IMR-90 (cell line): ENCODE results near the gene ACTR3C. TPM values are rescaled to one million over a fixed set of nuclear protein-coding genes. Genes with fewer than 3 reads are reported as not detected.
A peak's percentile ranks its signal among the peaks of the same experiment; 100 is the strongest.

Experiments used
- ATAC-seq: fragments of 200-7000 bp; cut with Tn5 transposase; 2 replicates; pipeline ENCODE4 v1.9.1; 2020; ENCODE audit warnings: low read depth, mild to moderate bottlenecking, moderate library complexity
- BruUV-seq: library from RNA; stranded (reverse); fragments of 400-500 nt; replicated peaks from 2 replicates; lab custom pipeline; 2021; lab: Mats Ljungman, UMichigan
- CTCF ChIA-PET: fragments of 300-600 bp; formaldehyde crosslinking; extraction: SDS; loops from one replicate; lab custom pipeline; 2021; ENCODE audit warnings: antibody characterized with exemption; lab: Yijun Ruan, JAX
- POLR2A ChIA-PET: fragments of 300-600 bp; sonication (Branson Sonifier 250); formaldehyde crosslinking; loops from one replicate; lab custom pipeline; 2022; ENCODE audit warnings: antibody characterized with exemption; ENCODE audit not compliant: unreplicated experiment; lab: Charles Lee
- DNase-seq: peaks from one replicate; pipeline ENCODE4 v3.0.0; 2013
- H2AFZ ChIP-seq: replicated peaks from 2 replicates; pipeline ENCODE3; 2013; ENCODE audit warnings: low read length, mild to moderate bottlenecking; ENCODE audit not compliant: poor library complexity
- H2AK5ac ChIP-seq: 2 replicates; pipeline ENCODE4 v1.6.1; 2013; ENCODE audit warnings: low read depth, low read length, inconsistent platforms
- H2AK9ac ChIP-seq: replicated peaks from 2 replicates; pipeline ENCODE3; 2013; ENCODE audit warnings: mild to moderate bottlenecking, low read depth, low read length, moderate library complexity; ENCODE audit not compliant: poor library complexity
- H2BK120ac ChIP-seq: 2 replicates; pipeline ENCODE4 v1.6.1; 2013; ENCODE audit warnings: low read depth, low read length, inconsistent platforms
- H2BK15ac ChIP-seq: 3 replicates; pipeline ENCODE4 v1.6.1; 2013; ENCODE audit warnings: low read depth, low read length, inconsistent platforms
- H2BK20ac ChIP-seq: 2 replicates; pipeline ENCODE4 v1.6.1; 2013; ENCODE audit warnings: low read depth, mild to moderate bottlenecking, inconsistent platforms, low read length, moderate library complexity
- H2BK5ac ChIP-seq: 2 replicates; pipeline ENCODE4 v1.6.1; 2013; ENCODE audit warnings: mild to moderate bottlenecking, low read depth, low read length, inconsistent platforms; ENCODE audit not compliant: poor library complexity, severe bottlenecking
- H3K14ac ChIP-seq: replicated peaks from 2 replicates; pipeline ENCODE4 v1.6.1; 2013; ENCODE audit warnings: low read depth, low read length, inconsistent platforms
- H3K18ac ChIP-seq: 2 replicates; pipeline ENCODE4 v1.6.1; 2013; ENCODE audit warnings: low read depth, low read length, control low read depth
- H3K23ac ChIP-seq: 2 replicates; pipeline ENCODE4 v1.6.1; 2013; ENCODE audit warnings: low read depth, low read length, inconsistent platforms
- H3K27ac ChIP-seq: 2 replicates; pipeline ENCODE4 v1.5.1; 2013; ENCODE audit warnings: mild to moderate bottlenecking, control low read depth, low read length; ENCODE audit not compliant: insufficient read depth
- H3K27me3 ChIP-seq: 2 replicates; pipeline ENCODE4 v1.6.1; 2013; ENCODE audit warnings: low read length; ENCODE audit not compliant: control insufficient read depth, insufficient read depth
- H3K36me3 ChIP-seq: 2 replicates; pipeline ENCODE4 v1.6.1; 2013; ENCODE audit warnings: low read length, mixed read lengths; ENCODE audit not compliant: control insufficient read depth, insufficient read depth
- H3K4ac ChIP-seq: 2 replicates; pipeline ENCODE4 v1.6.1; 2013; ENCODE audit warnings: low read depth, low read length, inconsistent platforms
- H3K4me1 ChIP-seq: 2 replicates; pipeline ENCODE4 v1.6.1; 2013; ENCODE audit warnings: low read length, mixed read lengths; ENCODE audit not compliant: control insufficient read depth, insufficient read depth
- H3K4me2 ChIP-seq: 2 replicates; pipeline ENCODE4 v1.6.1; 2013; ENCODE audit warnings: low read depth, mild to moderate bottlenecking, control low read depth, low read length, moderate library complexity
- H3K4me3 ChIP-seq: 2 replicates; pipeline ENCODE4 v1.5.1; 2013; ENCODE audit warnings: low read depth, mild to moderate bottlenecking, control low read depth, low read length, moderate library complexity; ENCODE audit not compliant: insufficient read depth
- H3K56ac ChIP-seq: 2 replicates; pipeline ENCODE4 v1.6.1; 2013; ENCODE audit warnings: low read length, inconsistent platforms; ENCODE audit not compliant: insufficient read depth; ENCODE audit errors: extremely low read depth
- H3K79me1 ChIP-seq, 2 experiments: 2 replicates each; pipeline ENCODE4 v1.6.1; 2013; ENCODE audit warnings: low read length in 2 of 2, inconsistent platforms in 1 of 2, low read depth in 1 of 2
- H3K9ac ChIP-seq: 2 replicates; pipeline ENCODE4 v1.6.1; 2013; ENCODE audit warnings: low read depth, low read length, control low read depth
- H3K9me1 ChIP-seq: 2 replicates; pipeline ENCODE4 v1.6.1; 2013; ENCODE audit warnings: low read length, inconsistent platforms; ENCODE audit not compliant: insufficient read depth
- H3K9me3 ChIP-seq: 2 replicates; pipeline ENCODE4 v1.6.1; 2013; ENCODE audit warnings: low read length; ENCODE audit not compliant: control insufficient read depth, insufficient read depth
- H4K20me1 ChIP-seq: 2 replicates; pipeline ENCODE4 v1.6.1; 2013; ENCODE audit warnings: low read length, inconsistent platforms; ENCODE audit not compliant: insufficient read depth
- H4K5ac ChIP-seq: 2 replicates; pipeline ENCODE4 v1.6.1; 2013; ENCODE audit warnings: mild to moderate bottlenecking, low read depth, low read length, control low read depth
- H4K8ac ChIP-seq, 2 experiments: 2 replicates each; pipeline ENCODE4 v1.6.1; 2013; ENCODE audit warnings: low read depth in 2 of 2, low read length in 2 of 2, control low read depth in 1 of 2, inconsistent platforms in 1 of 2
- H4K91ac ChIP-seq: 2 replicates; pipeline ENCODE4 v1.6.1; 2013; ENCODE audit warnings: low read depth, low read length, inconsistent platforms; ENCODE audit not compliant: insufficient read depth
- BHLHE40 ChIP-seq: fragments of 150-350 bp; IDR thresholded peaks from 2 replicates; pipeline ENCODE4 v1.6.1; 2016; ENCODE audit warnings: mild to moderate bottlenecking, low read depth, low read length
- CHD1 ChIP-seq: IDR thresholded peaks from 2 replicates; pipeline ENCODE4 v1.6.1; 2012; ENCODE audit warnings: low read depth, low read length, improper control_type of control experiment
- FOS ChIP-seq: fragments of 150-350 bp; IDR thresholded peaks from 2 replicates; pipeline ENCODE4 v1.6.1; 2016; ENCODE audit warnings: low read depth, low read length
- MXI1 ChIP-seq: IDR thresholded peaks from 2 replicates; pipeline ENCODE4 v1.6.1; 2012; ENCODE audit warnings: low read depth, mild to moderate bottlenecking, low read length, moderate library complexity, borderline replicate concordance
- POLR2A ChIP-seq: IDR thresholded peaks from 2 replicates; pipeline ENCODE4 v1.6.1; 2012; ENCODE audit warnings: mild to moderate bottlenecking, low read depth, low read length
- RAD21 ChIP-seq: IDR thresholded peaks from 2 replicates; pipeline ENCODE4 v1.6.1; 2012; ENCODE audit warnings: low read length, improper control_type of control experiment
- RCOR1 ChIP-seq: IDR thresholded peaks from 2 replicates; pipeline ENCODE4 v1.6.1; 2012; ENCODE audit warnings: mild to moderate bottlenecking, low read length, improper control_type of control experiment; ENCODE audit not compliant: insufficient replicate concordance
- RFX5 ChIP-seq: IDR thresholded peaks from 2 replicates; pipeline ENCODE4 v1.8.0; 2012; ENCODE audit warnings: low read depth, mild to moderate bottlenecking, low read length, moderate library complexity
- SMC3 ChIP-seq: fragments of 150-350 bp; IDR thresholded peaks from 2 replicates; pipeline ENCODE4 v1.6.1; 2016; ENCODE audit warnings: low read depth, mild to moderate bottlenecking, antibody characterized with exemption, low read length, moderate library complexity
- WGBS, 2 experiments: methylation state at CpG; one replicate each; pipeline versions ENCODE4 v1.1.5 to v1.1.7; 2013; ENCODE audit warnings: missing lambda C conversion rate in 2 of 2; ENCODE audit not compliant: insufficient read length in 1 of 2; ENCODE audit errors: extremely low coverage in 2 of 2; 5-methylcytosine and 5-hydroxymethylcytosine counted together
- dilution Hi-C: fragments of 300-500 bp; cut with HindIII; formaldehyde crosslinking; loops from one replicate; pipeline ENCODE4 v1.14.3; 2018; ENCODE audit warnings: low sequenced_read_pairs; ENCODE audit not compliant: unreplicated experiment
- in situ Hi-C: fragments of 300-500 bp; cut with MboI; formaldehyde crosslinking; loops from 3 replicates; pipeline ENCODE4 v1.14.3; 2019; ENCODE audit warnings: low sequenced_read_pairs, inconsistent platforms, mixed read lengths
- intact Hi-C: fragments of 100-400 bp; cut with micrococcal nuclease; formaldehyde crosslinking; loops from 2 replicates; pipeline ENCODE4 v1.10.0; 2022
- polyA plus RNA-seq, 3 experiments: library from polyadenylated mRNA; depleted of rRNA; stranded (reverse); fragments of >200 nt; gene quantifications; 2 replicates each; pipeline ENCODE4 v1.2.3, GENCODE V29; 2012; ENCODE audit warnings: low replicate concordance in 1 of 3
- total RNA-seq: library from RNA; depleted of rRNA; stranded (reverse); fragments of >200 nt; gene quantifications from 2 replicates; pipeline ENCODE4 v1.2.3, GENCODE V29; 2012
- TF ChIP-seq, protein P1 (sequence below): conservative IDR thresholded peaks from 2 replicates; pipeline ENCODE4 v1.5.1; 2012; ENCODE audit warnings: mild to moderate bottlenecking, low read depth, low read length, improper control_type of control experiment
- TF ChIP-seq, protein P2 (sequence below): fragments of 150-350 bp; IDR thresholded peaks from 2 replicates; pipeline ENCODE4 v1.6.1; 2016; ENCODE audit warnings: low read depth, mild to moderate bottlenecking, low read length, moderate library complexity, borderline replicate concordance

Gene ACTR3C
- total and polyA plus RNA-seq, 2 of the 4 experiments (the other 2 are of a cell fraction): not detected

DNA sequence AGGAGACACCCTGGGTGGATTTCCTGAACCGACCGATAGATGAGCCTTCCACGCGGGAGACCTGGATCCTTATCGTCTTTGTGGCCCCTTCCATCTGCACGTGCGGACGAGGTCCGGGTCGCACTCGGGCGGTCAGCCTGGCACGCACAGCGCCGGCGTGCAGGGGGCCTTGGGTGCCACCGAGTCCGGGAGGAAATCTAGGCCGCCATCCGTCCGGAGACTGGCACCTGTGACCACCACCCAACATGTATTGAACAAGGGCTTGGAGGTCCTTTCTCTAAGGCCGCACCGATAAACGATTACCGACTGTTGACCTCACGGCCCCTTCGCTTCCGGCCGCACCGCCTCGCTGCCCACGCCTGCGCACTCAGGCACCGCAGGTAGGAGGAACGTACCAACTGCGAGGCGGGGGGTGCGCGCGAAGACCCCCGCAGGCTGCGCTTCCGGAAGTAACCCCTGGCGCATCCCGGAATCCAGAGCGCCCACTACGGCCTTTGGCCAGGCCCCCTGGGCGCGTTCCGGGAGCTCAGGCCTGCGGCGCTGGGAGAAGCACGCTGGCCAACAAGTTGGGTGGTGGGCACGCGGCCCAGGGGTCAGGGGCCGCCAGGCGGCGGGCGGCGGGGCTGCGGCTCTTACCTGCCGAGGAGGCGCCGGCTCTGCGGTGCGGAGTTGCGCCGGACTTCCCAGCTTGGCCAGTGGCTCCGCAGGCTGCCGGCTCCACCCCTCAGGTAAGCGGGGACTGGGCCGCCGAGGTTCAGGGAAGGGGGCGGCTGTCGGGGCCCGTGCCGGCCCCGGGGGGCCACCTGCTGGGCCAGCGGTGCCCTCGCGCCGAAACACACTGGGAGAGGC, at the start of gene ACTR3C, which contains the start of gene LRRC61 (continued):
- no peak for TF ChIP-seq SMC3
- TF ChIP-seq FOS: no peak
- no peak for TF ChIP-seq BHLHE40
- TF ChIP-seq RAD21: no peak

DNA sequence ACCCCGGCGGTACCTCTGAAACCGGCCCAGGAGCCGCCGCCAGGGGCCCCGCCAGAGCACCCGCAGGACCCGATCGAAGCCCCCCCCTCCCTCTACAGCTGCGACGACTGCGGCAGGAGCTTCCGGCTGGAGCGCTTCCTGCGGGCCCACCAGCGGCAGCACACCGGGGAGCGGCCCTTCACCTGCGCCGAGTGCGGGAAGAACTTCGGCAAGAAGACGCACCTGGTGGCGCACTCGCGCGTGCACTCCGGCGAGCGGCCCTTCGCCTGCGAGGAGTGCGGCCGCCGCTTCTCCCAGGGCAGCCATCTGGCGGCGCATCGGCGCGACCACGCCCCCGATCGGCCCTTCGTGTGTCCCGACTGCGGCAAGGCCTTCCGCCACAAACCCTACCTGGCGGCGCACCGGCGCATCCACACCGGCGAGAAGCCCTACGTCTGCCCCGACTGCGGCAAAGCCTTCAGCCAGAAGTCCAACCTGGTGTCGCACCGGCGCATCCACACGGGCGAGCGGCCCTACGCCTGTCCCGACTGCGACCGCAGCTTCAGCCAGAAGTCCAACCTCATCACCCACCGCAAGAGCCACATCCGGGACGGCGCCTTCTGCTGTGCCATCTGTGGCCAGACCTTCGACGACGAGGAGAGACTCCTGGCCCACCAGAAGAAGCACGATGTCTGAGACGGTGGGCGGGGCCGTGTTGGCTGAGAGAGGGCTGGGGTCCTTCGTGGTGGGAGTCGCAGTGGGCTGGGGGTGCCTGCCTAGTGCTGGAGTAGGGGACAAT, 49.1 kb upstream of the ACTR3C start:
- Histone ChIP-seq H2BK5ac (no peak overlapping the region), H3K27ac (no peak overlapping the region), H2BK15ac (no peak overlapping the region), H4K5ac (no peak overlapping the region), H3K9me3 (no peaks in the 10 kb centered on the region), H2BK120ac (no peak overlapping the region), H3K27me3 (no peaks in the 10 kb centered on the region), H4K91ac (no peak overlapping the region), H3K4me1 (peaks cover 18% of the 10 kb centered on the region), H3K36me3 (peaks cover 38% of the 10 kb centered on the region), H3K9me1 (peaks cover 2% of the 10 kb centered on the region; the same call in 1 of the 2 replicates), H3K56ac (no peak overlapping the region), H2AK5ac (no peak overlapping the region), H3K4ac (no peak overlapping the region), H2AK9ac (peak overlapping the region; percentile 66), H4K8ac (no peak overlapping the region), H2AFZ (no peak overlapping the region), H3K23ac (no peak overlapping the region), H3K4me2 (no peak overlapping the region), H3K14ac (no peak overlapping the region), H3K4me3 (no peak overlapping the region), H2BK20ac (no peak overlapping the region), H3K18ac (no peak overlapping the region), H4K20me1 (peaks cover 9% of the 10 kb centered on the region), H3K9ac (no peak overlapping the region), H3K79me1 (peaks cover 21 to 48% of the 10 kb centered on the region in 2 experiments; a peak in 3 of 4 replicates)
- ChIA-PET CTCF (interaction anchor here (1.2 kb wide), 1 partner anchor 14 kb away, joined by 3 read pairs; no protein-coding TSS in a partner anchor), POLR2A (interaction anchor here (0.7 kb wide), 1 partner anchor 37 kb away, joined by 6 read pairs; no protein-coding TSS in a partner anchor)
- in situ Hi-C loops: no loop called here
- ATAC-seq: no peak
- no peak for DNase-seq
- intact Hi-C loops: no loop called here
- TF ChIP-seq RFX5 (no peak), RAD21 (no peak), CHD1 (no peak), POLR2A (no peak), RCOR1 (no peak), SMC3 (no peak), MXI1 (no peak)
- TF ChIP-seq, protein P1, sequence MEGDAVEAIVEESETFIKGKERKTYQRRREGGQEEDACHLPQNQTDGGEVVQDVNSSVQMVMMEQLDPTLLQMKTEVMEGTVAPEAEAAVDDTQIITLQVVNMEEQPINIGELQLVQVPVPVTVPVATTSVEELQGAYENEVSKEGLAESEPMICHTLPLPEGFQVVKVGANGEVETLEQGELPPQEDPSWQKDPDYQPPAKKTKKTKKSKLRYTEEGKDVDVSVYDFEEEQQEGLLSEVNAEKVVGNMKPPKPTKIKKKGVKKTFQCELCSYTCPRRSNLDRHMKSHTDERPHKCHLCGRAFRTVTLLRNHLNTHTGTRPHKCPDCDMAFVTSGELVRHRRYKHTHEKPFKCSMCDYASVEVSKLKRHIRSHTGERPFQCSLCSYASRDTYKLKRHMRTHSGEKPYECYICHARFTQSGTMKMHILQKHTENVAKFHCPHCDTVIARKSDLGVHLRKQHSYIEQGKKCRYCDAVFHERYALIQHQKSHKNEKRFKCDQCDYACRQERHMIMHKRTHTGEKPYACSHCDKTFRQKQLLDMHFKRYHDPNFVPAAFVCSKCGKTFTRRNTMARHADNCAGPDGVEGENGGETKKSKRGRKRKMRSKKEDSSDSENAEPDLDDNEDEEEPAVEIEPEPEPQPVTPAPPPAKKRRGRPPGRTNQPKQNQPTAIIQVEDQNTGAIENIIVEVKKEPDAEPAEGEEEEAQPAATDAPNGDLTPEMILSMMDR: no peak
- TF ChIP-seq, protein P2, sequence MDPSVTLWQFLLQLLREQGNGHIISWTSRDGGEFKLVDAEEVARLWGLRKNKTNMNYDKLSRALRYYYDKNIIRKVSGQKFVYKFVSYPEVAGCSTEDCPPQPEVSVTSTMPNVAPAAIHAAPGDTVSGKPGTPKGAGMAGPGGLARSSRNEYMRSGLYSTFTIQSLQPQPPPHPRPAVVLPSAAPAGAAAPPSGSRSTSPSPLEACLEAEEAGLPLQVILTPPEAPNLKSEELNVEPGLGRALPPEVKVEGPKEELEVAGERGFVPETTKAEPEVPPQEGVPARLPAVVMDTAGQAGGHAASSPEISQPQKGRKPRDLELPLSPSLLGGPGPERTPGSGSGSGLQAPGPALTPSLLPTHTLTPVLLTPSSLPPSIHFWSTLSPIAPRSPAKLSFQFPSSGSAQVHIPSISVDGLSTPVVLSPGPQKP: no peak
- WGBS, 2 experiments: 89% methylated on average over 34 of the region's 79 CpGs; no CpG with 5 or more reads in 1 of the 2 experiments
- no TSS peak for BruUV-seq
- dilution Hi-C loops: no loop called here
